Measurements from ENCODE around the gene GYS2. TPM values are rescaled to one million over a fixed set of nuclear protein-coding genes. Genes with fewer than 3 reads are reported as not detected.
A peak's percentile ranks its signal among the peaks of the same experiment; 100 is the strongest.

Gene GYS2
- total RNA-seq, 1 experiment from 2014 or later, result not detected

DNA sequence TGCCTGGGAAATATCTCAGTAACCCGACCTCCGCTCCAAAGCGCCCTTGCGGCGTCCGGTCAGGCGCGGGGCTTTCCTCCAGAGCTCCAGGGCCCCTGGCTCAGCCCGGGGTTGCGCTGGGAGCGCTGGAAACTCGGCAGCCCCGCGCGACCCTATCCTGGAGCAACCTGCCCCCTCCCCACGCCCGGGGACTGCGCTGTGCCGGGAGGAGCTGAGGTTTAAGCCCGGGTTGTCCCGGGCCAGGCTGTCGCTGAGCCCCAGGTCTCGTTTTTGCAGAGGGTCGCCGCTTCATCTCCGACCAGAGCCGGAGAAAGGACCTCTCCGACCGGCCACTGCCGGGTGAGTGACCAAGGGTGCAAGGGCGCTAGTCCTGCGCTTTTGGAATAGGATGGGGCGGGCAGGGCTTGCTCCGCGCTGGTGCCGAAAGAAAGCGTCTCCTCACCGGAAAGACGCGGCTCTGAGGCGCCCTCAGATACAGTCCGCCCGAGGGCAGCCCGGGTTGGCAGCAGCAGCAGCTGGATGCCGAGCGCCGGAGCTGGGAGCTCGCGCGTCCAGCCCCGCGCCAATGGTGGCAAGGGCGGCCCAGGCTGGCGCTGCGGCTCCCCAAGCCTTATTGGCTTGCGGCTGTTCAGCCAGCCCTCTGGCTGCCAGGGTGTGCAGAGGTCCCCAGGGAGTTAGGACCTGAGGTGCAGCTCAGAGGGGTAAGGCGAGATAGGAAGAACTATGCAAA is 77.0 kb downstream of the GYS2 start:
- H3K36me3 ChIP-seq, result no peaks in the 10 kb centered on the region
- DNase-seq (ENCODE audit: low read depth in 1 of 2, low spot score in 2 of 2), result peak; percentile 44 to 53
- peak overlapping the region; percentile 37 for H3K4me3 ChIP-seq
- peaks cover 35% of the 10 kb centered on the region for H3K27me3 ChIP-seq (replicated peaks)
- H3K4me1 ChIP-seq (replicated peaks), result 0 out of 2 replicates have a peak, but pooled peaks cover 5% of the 10 kb centered on the region
- no peaks in the 10 kb centered on the region for H3K9me3 ChIP-seq (replicated peaks)
- no peak overlapping the region for H3K27ac ChIP-seq

DNA sequence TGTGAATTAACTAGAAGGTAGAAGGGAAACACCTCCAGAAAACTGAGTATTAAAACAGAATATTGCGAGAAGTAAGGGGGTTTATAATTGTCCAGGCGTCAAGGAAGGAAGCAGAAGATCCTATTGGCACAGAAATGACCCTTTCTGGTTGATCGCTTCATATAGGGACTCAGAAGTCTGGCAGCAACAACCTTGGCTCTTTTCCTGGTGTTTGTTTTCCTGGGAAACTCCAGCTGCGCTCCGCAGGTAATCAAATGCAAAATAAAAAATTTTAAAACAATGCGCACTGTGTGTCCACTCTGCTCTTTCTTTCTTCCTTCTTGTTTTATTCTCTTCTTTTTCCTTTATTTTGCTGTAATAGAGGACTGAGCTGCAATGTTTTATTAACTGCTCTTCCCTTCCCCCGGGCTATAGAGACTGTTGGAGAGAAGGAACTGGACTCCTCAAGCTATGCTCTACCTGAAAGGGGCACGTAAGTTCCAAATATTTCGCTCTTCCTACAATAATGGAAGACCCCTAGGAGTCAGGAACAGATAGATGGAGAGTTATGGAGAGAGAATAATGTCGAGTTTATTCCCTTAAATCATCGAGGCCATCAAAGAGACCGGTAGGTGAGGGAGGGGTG is 77.8 kb downstream of the GYS2 start:
- Histone ChIP-seq H3K36me3 (no peaks in the 10 kb centered on the region), H3K4me1 (replicated peaks) (0 out of 2 replicates have a peak, but pooled peaks cover 5% of the 10 kb centered on the region), H3K4me3 (no peak overlapping the region), H3K9me3 (replicated peaks) (no peaks in the 10 kb centered on the region), H3K27me3 (replicated peaks) (peaks cover 35% of the 10 kb centered on the region), H3K27ac (no peak overlapping the region)
- no peak for DNase-seq (ENCODE audit: low read depth in 1 of 2, low spot score in 2 of 2)

DNA sequence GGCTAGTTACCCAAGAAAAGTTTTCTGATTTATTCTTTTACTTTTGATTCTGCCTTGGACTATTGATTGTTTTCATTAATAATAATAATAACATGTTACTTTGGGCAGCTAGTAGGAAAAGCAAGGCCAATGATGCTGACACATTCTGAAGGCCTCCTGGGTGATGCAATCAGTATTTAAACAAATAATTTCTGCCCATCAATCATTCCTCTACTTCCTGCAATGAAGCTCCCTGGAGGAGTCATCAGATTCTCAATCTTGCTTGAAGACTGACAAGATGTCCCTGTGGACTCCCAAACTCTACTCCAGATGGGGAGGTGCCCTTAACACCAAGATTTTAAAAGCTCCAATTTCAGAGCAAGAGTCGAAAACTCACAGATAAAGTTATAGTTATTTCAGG is 78.6 kb downstream of the GYS2 start, which contains the start of gene SPX:
SPX (plus strand) TSS at position 244 of the 400 bp plus-strand sequence. CDS start 177 bp downstream, outside the sequence.
- H3K27me3 ChIP-seq (replicated peaks), result peaks cover 35% of the 10 kb centered on the region

DNA sequence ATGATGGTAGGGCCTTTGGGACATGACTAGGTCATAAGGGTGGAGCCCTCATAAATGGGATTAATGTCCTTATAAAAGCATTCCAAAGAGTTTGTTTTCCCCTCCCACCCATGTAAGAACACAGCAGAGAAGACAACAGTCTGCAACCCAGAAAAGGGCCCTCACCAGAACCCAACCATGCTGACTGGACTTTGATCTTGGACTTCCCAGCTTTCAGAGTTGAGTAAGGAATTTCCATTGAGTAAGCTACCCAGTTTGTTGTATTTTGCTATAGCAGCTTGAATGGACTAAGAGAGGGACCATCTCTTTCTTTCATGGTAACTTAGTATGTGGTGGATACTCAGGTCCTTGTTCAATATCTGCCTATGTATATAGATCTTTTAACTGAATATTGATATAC is 81.5 kb downstream of the GYS2 start:
- Histone ChIP-seq H3K9me3 (replicated peaks) (no peaks in the 10 kb centered on the region), H3K27me3 (replicated peaks) (peaks cover 25% of the 10 kb centered on the region)
- no peak for DNase-seq (ENCODE audit: low read depth in 1 of 2, low spot score in 2 of 2)

More for the DNA sequence above, 78.6 kb downstream of the GYS2 start, which contains the start of gene SPX:
- Histone ChIP-seq H3K4me1 (replicated peaks) (0 out of 2 replicates have a peak, but pooled peaks cover 5% of the 10 kb centered on the region), H3K4me3 (no peak within 1 kb of the TSS), H3K9me3 (replicated peaks) (no peaks in the 10 kb centered on the region), H3K27ac (no peak within 1 kb of the TSS), H3K36me3 (no peaks in the 10 kb centered on the region)
- DNase-seq (ENCODE audit: low read depth in 1 of 2, low spot score in 2 of 2), result no peak

DNA sequence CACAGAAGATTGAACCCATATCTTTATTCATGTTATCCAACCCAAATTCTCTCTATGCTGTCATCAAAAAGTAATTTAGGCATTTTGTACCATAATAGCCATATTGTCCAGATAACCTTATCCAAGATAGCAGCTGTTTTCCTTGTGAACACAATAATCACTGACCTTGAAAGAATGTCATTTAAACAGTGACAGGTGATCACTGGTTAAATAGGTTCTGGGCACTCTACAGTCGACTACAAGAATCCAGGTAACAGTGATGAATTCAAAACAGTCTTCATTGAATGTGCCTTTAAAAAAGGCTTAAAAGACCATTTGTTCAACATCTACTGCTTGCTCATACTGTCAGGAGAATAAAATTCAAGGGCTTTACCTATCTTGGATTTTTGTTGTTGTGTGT is 83.1 kb downstream of the GYS2 start:
- no peak overlapping the region for H3K27ac ChIP-seq
- H3K36me3 ChIP-seq, result 0 out of 2 replicates have a peak, but pooled peaks cover 5% of the 10 kb centered on the region
- DNase-seq (ENCODE audit: low read depth in 1 of 2, low spot score in 2 of 2), result no peak
- no peak overlapping the region for H3K4me3 ChIP-seq
- peaks cover 12% of the 10 kb centered on the region; the same call in 1 of the 2 replicates for H3K27me3 ChIP-seq (replicated peaks)
- no peaks in the 10 kb centered on the region for H3K9me3 ChIP-seq (replicated peaks)
- H3K4me1 ChIP-seq (replicated peaks), result no peaks in the 10 kb centered on the region

More for the DNA sequence above, 81.5 kb downstream of the GYS2 start:
- H3K4me3 ChIP-seq, result no peak overlapping the region
- H3K36me3 ChIP-seq, result no peaks in the 10 kb centered on the region
- 0 out of 2 replicates have a peak, but pooled peaks cover 3% of the 10 kb centered on the region for H3K4me1 ChIP-seq (replicated peaks)
- no peak overlapping the region for H3K27ac ChIP-seq

DNA sequence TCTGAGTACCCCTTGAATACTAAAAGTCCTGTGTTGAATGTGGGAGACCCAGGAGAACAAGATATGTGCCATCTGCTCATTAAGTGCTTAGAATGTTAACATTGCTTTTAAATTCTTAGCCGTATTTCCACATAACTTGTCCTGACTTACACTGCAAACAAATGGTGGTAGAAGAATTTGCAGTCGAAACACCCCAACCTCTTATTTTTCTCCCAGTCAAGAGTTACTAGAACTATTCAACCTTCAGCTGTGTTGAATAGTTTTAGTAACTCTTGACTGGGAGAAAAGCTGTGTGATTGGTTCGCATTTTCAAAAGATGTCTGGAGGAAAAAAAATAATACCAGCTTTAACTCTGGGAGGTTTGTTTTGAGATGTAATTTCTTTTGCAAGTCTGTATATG is 86.2 kb downstream of the GYS2 start:
- Histone ChIP-seq H3K4me1 (replicated peaks) (no peaks in the 10 kb centered on the region), H3K36me3 (peaks cover 24% of the 10 kb centered on the region), H3K9me3 (replicated peaks) (no peaks in the 10 kb centered on the region), H3K4me3 (no peak overlapping the region), H3K27ac (no peak overlapping the region), H3K27me3 (replicated peaks) (no peaks in the 10 kb centered on the region)
- no peak for DNase-seq (ENCODE audit: low read depth in 1 of 2, low spot score in 2 of 2)

DNA sequence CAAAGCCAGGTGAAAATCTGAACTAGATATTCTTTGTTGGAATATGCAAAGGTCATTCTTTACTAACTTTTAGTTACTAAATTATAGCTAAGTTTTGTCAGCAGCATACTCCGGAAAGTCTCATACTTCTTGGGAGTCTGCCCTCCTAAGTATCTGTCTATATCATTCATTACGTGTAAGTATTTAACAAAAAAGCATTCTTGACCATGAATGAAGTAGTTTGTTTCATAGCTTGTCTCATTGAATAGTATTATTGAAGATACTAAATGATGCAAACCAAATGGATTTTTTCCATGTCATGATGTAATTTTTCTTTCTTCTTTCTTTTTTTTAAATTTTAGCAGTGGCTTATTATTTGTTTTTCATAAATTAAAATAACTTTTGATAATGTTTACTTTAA is 88.4 kb downstream of the GYS2 start:
- no peak for DNase-seq (ENCODE audit: low read depth in 1 of 2, low spot score in 2 of 2)
- Histone ChIP-seq H3K4me3 (no peak overlapping the region), H3K27ac (no peak overlapping the region), H3K4me1 (replicated peaks) (no peaks in the 10 kb centered on the region), H3K27me3 (replicated peaks) (no peaks in the 10 kb centered on the region), H3K9me3 (replicated peaks) (no peaks in the 10 kb centered on the region), H3K36me3 (peaks cover 29% of the 10 kb centered on the region)

DNA sequence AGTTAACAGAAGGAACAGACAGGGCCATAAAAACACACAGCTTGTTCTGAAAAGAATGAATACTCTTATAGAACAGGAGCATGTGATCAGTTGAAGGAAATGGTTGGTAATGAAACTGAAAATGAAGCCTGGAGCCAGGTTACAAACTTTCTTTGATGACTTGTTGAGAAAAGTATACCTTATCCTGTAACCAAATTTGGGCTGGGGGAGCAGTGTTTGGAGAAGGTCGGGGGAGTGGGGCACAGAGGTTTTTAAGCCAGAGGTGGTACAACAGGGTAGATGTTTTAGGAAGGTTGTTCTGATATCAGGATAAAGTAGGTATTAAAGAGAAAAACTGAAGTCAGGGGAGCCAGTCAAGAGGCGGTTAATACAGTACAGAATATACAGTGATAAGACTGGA is 94.9 kb downstream of the GYS2 start:
- H3K27ac ChIP-seq, result no peak overlapping the region
- no peaks in the 10 kb centered on the region for H3K9me3 ChIP-seq (replicated peaks)
- DNase-seq (ENCODE audit: low read depth in 1 of 2, low spot score in 2 of 2), result no peak
- no peak overlapping the region for H3K4me3 ChIP-seq
- H3K4me1 ChIP-seq (replicated peaks), result no peaks in the 10 kb centered on the region
- H3K36me3 ChIP-seq, result peaks cover 34% of the 10 kb centered on the region
- H3K27me3 ChIP-seq (replicated peaks), result no peaks in the 10 kb centered on the region

DNA sequence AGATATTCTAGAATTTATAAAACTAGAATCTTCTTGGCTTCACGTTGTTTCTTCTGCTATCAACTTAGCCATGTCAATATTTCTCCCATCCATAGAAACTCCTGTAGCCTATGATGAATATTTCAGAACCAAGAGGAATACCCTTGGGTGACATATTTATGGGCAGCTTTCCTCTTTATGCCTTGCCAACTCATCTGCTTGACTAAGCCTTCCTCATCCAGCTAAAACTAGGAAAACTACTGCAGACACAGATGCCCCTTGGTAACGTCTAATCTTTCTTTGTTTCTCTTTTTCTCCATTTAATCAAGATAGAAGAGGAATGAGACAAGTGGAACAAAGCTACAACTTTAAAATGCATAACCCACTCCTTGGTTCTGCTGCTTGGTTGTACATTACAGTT is 96.8 kb downstream of the GYS2 start:
- no peaks in the 10 kb centered on the region for H3K9me3 ChIP-seq (replicated peaks)
- H3K4me1 ChIP-seq (replicated peaks), result peaks cover 2% of the 10 kb centered on the region
- DNase-seq (ENCODE audit: low read depth in 1 of 2, low spot score in 2 of 2), result no peak
- no peak overlapping the region for H3K27ac ChIP-seq
- no peak overlapping the region for H3K4me3 ChIP-seq
- H3K27me3 ChIP-seq (replicated peaks), result no peaks in the 10 kb centered on the region
- peaks cover 25% of the 10 kb centered on the region for H3K36me3 ChIP-seq

DNA sequence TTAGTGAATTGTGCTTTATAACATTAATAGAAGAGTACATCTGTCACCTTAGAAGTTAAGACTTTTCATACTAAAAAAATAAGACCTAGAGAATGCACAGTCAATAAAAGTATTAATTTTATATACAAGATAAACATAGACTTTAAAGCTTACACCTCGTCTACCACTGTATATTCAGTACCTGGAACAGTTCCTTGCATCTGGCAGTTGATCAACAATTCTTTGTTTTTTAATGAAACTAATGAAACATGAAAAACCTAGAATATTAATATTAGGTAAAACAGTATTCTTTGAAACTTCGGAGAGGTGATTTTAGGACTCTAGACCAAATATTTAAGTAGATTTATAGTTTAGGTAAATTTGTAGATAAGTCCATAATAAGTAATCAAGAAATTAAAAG is 98.8 kb downstream of the GYS2 start:
- Histone ChIP-seq H3K4me1 (replicated peaks) (peaks cover 7% of the 10 kb centered on the region), H3K27ac (no peak overlapping the region)

DNA sequence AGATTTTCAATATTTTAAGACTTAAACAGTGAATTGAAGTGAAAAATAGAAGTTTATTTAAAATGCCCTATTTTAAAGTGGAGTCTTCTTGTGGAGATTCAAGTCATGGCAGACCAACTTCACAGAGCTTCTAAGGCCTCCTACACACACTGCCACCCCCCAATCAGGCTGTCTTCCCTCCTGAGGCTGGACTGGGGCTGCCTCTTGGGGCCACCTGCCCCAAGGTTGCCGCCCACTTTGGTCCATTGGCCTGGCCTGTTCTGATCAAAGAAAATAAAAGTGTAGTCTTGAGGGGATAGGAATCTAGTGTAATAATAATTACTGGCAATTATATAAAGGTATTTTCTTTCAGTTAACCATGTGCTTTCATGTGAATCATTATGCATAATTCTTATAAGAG is 101.8 kb downstream of the GYS2 start:
- peaks cover 20% of the 10 kb centered on the region for H3K36me3 ChIP-seq
- H3K27ac ChIP-seq, result no peak overlapping the region
- H3K9me3 ChIP-seq (replicated peaks), result no peaks in the 10 kb centered on the region
- no peak for DNase-seq (ENCODE audit: low read depth in 1 of 2, low spot score in 2 of 2)
- peaks cover 13% of the 10 kb centered on the region for H3K4me1 ChIP-seq (replicated peaks)
- no peaks in the 10 kb centered on the region for H3K27me3 ChIP-seq (replicated peaks)
- peak overlapping the region; percentile 79 for H3K4me3 ChIP-seq

More for the DNA sequence above, 98.8 kb downstream of the GYS2 start:
- H3K36me3 ChIP-seq, result peaks cover 23% of the 10 kb centered on the region
- DNase-seq (ENCODE audit: low read depth in 1 of 2, low spot score in 2 of 2), result no peak
- no peaks in the 10 kb centered on the region for H3K27me3 ChIP-seq (replicated peaks)
- no peak overlapping the region for H3K4me3 ChIP-seq
- no peaks in the 10 kb centered on the region for H3K9me3 ChIP-seq (replicated peaks)

DNA sequence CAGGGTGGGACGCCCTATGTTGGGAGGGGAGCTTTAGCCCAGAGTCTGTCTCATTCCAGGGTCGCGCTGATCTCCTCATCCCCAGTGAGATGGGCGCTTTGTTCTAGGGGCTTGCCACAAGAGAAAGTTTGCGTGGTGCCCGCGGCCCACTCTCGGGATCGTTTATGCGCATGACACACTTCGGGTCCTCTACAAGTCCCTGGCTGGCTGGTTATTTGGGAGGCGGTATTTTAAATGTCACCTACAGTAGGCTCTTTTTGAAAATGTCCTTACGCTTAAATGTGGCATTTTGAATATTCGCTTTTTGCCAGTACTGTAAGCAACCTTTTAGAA is 102.5 kb downstream of the GYS2 start:
- no peaks in the 10 kb centered on the region for H3K27me3 ChIP-seq (replicated peaks)
- peak overlapping the region; percentile 81 for H3K27ac ChIP-seq
- DNase-seq (ENCODE audit: low read depth in 1 of 2, low spot score in 2 of 2), result peak; percentile 42 to 46
- H3K4me1 ChIP-seq (replicated peaks), result peaks cover 13% of the 10 kb centered on the region
- H3K4me3 ChIP-seq, result peak overlapping the region; percentile 79
- peaks cover 23% of the 10 kb centered on the region for H3K36me3 ChIP-seq
- no peaks in the 10 kb centered on the region for H3K9me3 ChIP-seq (replicated peaks)

DNA sequence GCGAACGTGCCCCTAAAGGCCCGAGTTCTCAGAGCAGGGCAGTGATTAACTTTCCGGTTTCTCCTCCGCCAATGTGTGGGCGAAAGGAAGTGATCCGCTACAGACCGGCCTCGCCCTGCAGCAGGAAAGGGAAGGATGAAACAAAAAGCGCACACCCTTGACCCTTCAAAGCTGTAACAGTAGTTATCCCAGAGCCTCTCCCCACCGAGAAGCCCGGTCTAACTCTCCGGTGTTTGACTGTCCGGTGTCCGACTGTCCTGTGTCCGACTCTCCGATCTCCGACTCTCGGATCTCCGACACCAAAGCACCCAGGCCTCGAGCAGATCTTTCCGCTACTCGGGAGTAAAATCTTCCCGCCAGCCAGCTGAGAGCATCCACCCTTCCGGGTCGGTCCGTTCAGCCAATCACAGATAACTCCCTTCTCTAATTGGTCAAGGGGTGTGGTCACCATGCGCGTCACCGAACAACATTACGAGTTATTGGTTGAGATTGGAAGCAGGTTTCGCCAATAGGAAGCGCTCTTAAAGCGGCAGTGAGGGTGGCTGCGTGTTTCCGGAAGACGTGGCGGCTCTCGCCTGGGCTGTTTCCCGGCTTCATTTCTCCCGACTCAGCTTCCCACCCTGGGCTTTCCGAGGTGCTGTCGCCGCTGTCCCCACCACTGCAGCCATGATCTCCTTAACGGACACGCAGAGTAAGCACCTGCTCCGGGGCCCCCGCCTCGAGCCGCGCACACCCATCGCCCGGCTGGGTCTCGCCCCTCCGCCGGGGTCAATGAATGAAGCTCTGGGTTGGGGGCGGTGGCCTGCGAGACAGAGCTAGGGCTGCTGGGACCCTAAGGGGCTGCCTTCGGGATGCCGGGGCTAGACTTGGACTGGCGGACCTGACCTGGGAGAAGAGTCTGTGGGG is 103.1 kb downstream of the GYS2 start, which contains the start of the genes GOLT1B and RECQL:
GOLT1B (plus strand) TSS at position 532 of the 906 bp plus-strand sequence; CDS start at position 667, 135 bp downstream.
RECQL (minus strand) TSS at position 378 of the 906 bp plus-strand sequence. CDS start 2,065 bp downstream, outside the sequence.
- Histone ChIP-seq H3K36me3 (peaks cover 30% of the 10 kb centered on the region), H3K4me1 (replicated peaks) (peaks cover 13% of the 10 kb centered on the region), H3K9me3 (replicated peaks) (no peaks in the 10 kb centered on the region), H3K27ac (peak within 1 kb of the TSS; percentile 81), H3K4me3 (peak within 1 kb of the TSS; percentile 79), H3K27me3 (replicated peaks) (no peaks in the 10 kb centered on the region)
- peak; percentile 94 to 97 for DNase-seq (ENCODE audit: low read depth in 1 of 2, low spot score in 2 of 2)

All from SJSA1 (cell line).